ENCODE data around the gene MET. TPM values are rescaled to one million over a fixed set of nuclear protein-coding genes. Genes with fewer than 3 reads are reported as not detected.
"Not testable (repeated sequence)": the region's sequence is repeated elsewhere in the genome, so short reads cannot be mapped to it uniquely, and the experiment has no call there.

MET gene
- polyA plus RNA-seq, 2 donors, result 1.2 to 2.1 TPM

DNA sequence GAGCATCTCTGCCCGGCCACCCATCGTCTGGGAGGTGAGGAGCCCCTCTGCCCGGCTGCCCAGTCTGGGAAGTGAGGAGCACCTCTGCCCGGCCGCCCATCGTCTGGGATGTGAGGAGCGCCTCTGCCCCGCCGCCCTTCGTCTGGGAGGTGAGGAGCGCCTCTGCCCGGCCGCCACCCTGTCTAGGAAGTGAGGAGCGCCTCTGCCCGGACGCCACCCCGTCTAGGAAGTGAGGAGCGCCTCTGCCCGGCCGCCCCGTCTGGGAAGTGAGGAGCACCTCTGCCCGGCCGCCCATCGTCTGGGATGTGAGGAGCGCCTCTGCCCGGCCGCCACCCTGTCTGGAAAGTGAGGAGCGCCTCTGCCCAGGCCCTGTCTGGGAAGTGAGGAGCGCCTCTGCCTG, 33.4 kb upstream of the MET start:
- 95 to 97% methylated on average over 29 of the region's 29 CpGs for WGBS, 2 donors
- not testable (repeated sequence) for H3K4me3 ChIP-seq (ENCODE audit: low read depth in 1 of 2, low read length in 2 of 2); H3K36me3 ChIP-seq (ENCODE audit: control insufficient read depth in 2 of 2, insufficient read depth in 2 of 2, low read length in 1 of 2); H3K4me1 ChIP-seq (ENCODE audit: control insufficient read depth in 2 of 2, insufficient read depth in 2 of 2, low read length in 1 of 2); H3K9me3 ChIP-seq (ENCODE audit: control insufficient read depth in 2 of 2, insufficient read depth in 1 of 2, low read depth in 1 of 2, low read length in 1 of 2); H3K27me3 ChIP-seq (ENCODE audit: control insufficient read depth in 1 of 2, insufficient read depth in 2 of 2, low read length in 2 of 2); H3K27ac ChIP-seq (ENCODE audit: low read depth in 2 of 2, low read length in 1 of 2)

DNA sequence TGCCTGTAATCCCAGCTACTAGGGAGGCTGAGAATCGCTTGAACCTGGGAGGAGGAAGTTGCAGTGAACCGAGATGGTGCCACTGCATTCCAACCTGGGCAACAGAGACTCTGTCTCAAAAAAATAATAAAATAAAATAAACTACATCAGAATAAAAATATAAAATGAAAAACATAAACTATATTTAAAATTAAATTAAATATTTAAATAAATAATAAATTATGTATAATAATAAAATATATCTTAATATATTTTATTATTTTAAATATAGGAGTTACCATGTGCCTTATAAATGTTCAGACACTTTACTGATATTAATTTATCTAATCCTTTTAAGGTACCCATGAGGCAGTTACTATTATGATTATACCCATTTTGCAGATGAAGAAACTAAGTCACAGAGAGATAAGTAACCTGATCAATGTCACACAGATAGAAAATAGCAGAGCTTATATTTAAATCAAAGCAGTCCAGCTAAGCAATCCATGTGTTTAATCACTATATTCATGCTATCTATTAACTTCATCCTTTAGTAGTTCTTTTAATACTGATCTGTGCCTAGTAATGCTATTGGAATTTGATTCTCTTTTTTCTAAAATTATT, 30.3 kb upstream of the MET start:
- Histone ChIP-seq H3K27me3 (ENCODE audit: control insufficient read depth in 1 of 2, insufficient read depth in 2 of 2, low read length in 2 of 2) (no peaks in the 10 kb centered on the region), H3K4me3 (ENCODE audit: low read depth in 1 of 2, low read length in 2 of 2) (no peak overlapping the region), H3K9me3 (ENCODE audit: control insufficient read depth in 2 of 2, insufficient read depth in 1 of 2, low read depth in 1 of 2, low read length in 1 of 2) (no peaks in the 10 kb centered on the region), H3K4me1 (ENCODE audit: control insufficient read depth in 2 of 2, insufficient read depth in 2 of 2, low read length in 1 of 2) (no peaks in the 10 kb centered on the region), H3K36me3 (ENCODE audit: control insufficient read depth in 2 of 2, insufficient read depth in 2 of 2, low read length in 1 of 2) (no peaks in the 10 kb centered on the region), H3K27ac (ENCODE audit: low read depth in 2 of 2, low read length in 1 of 2) (no peak overlapping the region)
- WGBS, 2 donors, result 98% methylated on average over 2 of the region's 2 CpGs

DNA sequence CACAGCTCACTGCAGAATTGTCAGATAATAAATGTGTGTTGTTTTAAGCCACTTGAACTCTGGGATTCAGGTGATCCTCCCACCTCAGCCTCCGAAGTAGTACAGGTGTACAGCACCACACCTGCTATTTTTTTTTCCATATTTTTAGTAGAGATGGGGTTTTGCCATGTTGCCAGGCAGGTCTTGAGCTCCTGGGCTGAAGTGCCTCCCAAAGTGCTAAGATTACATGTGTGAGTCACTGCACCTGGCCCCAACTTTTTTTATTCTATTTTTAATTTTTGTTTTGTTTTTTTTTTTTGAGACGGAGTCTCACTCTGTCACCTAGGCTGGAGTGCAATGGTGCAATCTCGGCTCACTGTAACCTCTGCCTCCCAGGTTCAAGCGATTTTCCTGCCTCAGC, 28.8 kb upstream of the MET start:
- H3K4me1 ChIP-seq (ENCODE audit: control insufficient read depth in 2 of 2, insufficient read depth in 2 of 2, low read length in 1 of 2); H3K36me3 ChIP-seq (ENCODE audit: control insufficient read depth in 2 of 2, insufficient read depth in 2 of 2, low read length in 1 of 2); H3K27ac ChIP-seq (ENCODE audit: low read depth in 2 of 2, low read length in 1 of 2); H3K27me3 ChIP-seq (ENCODE audit: control insufficient read depth in 1 of 2, insufficient read depth in 2 of 2, low read length in 2 of 2); H3K4me3 ChIP-seq (ENCODE audit: low read depth in 1 of 2, low read length in 2 of 2); H3K9me3 ChIP-seq (ENCODE audit: control insufficient read depth in 2 of 2, insufficient read depth in 1 of 2, low read depth in 1 of 2, low read length in 1 of 2): not testable (repeated sequence)
- 67 to 83% methylated on average over 4 of the region's 4 CpGs for WGBS, 2 donors

DNA sequence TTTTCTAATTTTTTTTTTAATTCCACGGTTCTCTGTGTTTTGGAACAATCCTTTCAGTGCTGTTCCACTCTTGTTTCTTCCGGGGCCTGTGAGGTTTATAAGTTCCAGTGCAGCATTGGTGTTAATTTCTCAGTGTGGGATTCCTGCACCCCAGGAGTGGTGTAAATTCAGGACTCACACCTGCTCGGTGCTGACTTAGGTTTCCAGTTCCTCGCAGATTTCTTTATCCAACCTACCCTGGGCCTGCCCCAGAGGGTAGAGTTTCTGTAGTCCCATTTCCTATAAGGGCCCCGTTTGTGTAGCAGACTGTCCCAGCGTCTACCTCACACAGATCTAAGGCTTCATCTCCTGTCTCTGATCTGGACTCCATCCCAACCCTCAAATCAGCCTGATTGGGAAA, 27.4 kb upstream of the MET start:
- no peaks in the 10 kb centered on the region for H3K27me3 ChIP-seq (ENCODE audit: control insufficient read depth in 1 of 2, insufficient read depth in 2 of 2, low read length in 2 of 2)
- WGBS, 2 donors, result 83 to 86% methylated on average over 6 of the region's 6 CpGs
- no peak overlapping the region for H3K27ac ChIP-seq (ENCODE audit: low read depth in 2 of 2, low read length in 1 of 2)

DNA sequence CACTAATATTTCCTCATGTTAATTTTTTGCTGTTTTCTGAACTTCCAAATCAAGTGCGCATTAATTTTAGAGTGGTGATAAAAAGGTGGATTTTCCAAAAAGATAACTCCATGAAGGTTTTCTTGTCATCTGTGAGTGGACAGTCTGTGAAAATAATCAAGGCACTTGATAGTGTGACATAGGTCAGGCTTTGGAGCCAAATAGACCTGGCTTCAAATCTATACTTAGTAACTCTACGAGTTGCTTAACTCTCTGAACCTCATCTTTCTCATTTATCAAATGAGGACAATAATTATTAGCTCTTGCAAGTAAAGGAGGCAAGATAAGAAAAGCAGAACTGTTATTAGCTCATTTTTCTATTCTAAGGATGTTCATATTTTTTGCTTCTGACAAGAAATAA, 24.7 kb upstream of the MET start:
- Histone ChIP-seq H3K27ac (ENCODE audit: low read depth in 2 of 2, low read length in 1 of 2) (no peak overlapping the region), H3K4me3 (ENCODE audit: low read depth in 1 of 2, low read length in 2 of 2) (no peak overlapping the region), H3K27me3 (ENCODE audit: control insufficient read depth in 1 of 2, insufficient read depth in 2 of 2, low read length in 2 of 2) (no peaks in the 10 kb centered on the region), H3K36me3 (ENCODE audit: control insufficient read depth in 2 of 2, insufficient read depth in 2 of 2, low read length in 1 of 2) (no peaks in the 10 kb centered on the region), H3K9me3 (ENCODE audit: control insufficient read depth in 2 of 2, insufficient read depth in 1 of 2, low read depth in 1 of 2, low read length in 1 of 2) (no peaks in the 10 kb centered on the region), H3K4me1 (ENCODE audit: control insufficient read depth in 2 of 2, insufficient read depth in 2 of 2, low read length in 1 of 2) (no peaks in the 10 kb centered on the region)
- WGBS, 2 donors, result 80 to 85% methylated on average over 2 of the region's 2 CpGs

More for the DNA sequence above, 27.4 kb upstream of the MET start:
- Histone ChIP-seq H3K4me1 (ENCODE audit: control insufficient read depth in 2 of 2, insufficient read depth in 2 of 2, low read length in 1 of 2) (no peaks in the 10 kb centered on the region), H3K4me3 (ENCODE audit: low read depth in 1 of 2, low read length in 2 of 2) (no peak overlapping the region), H3K36me3 (ENCODE audit: control insufficient read depth in 2 of 2, insufficient read depth in 2 of 2, low read length in 1 of 2) (no peaks in the 10 kb centered on the region), H3K9me3 (ENCODE audit: control insufficient read depth in 2 of 2, insufficient read depth in 1 of 2, low read depth in 1 of 2, low read length in 1 of 2) (no peaks in the 10 kb centered on the region)

DNA sequence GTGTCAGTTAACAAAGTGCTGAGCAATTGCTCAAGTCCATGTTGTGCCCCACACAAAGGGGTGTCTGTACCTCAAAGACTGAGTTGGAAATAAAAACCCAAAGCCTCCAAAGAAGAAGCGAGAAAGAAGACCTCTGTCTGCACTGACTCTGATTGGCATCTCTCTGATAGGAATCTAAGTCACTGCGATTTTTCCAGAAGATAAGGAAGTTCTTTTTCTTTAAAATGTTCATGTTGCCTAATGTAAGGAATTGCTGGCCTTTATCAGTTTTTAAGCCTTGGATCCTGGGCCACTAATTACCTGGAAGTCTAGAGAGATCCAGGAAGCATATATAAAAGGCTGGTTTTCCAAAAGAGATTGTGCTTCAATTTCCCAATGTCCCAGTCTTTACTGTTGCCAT, 24.1 kb upstream of the MET start:
- no peaks in the 10 kb centered on the region for H3K36me3 ChIP-seq (ENCODE audit: control insufficient read depth in 2 of 2, insufficient read depth in 2 of 2, low read length in 1 of 2)
- no peak overlapping the region for H3K4me3 ChIP-seq (ENCODE audit: low read depth in 1 of 2, low read length in 2 of 2)
- 83 to 86% methylated on average over 2 of the region's 2 CpGs for WGBS, 2 donors
- no peaks in the 10 kb centered on the region for H3K9me3 ChIP-seq (ENCODE audit: control insufficient read depth in 2 of 2, insufficient read depth in 1 of 2, low read depth in 1 of 2, low read length in 1 of 2)
- no peaks in the 10 kb centered on the region for H3K4me1 ChIP-seq (ENCODE audit: control insufficient read depth in 2 of 2, insufficient read depth in 2 of 2, low read length in 1 of 2)
- H3K27ac ChIP-seq (ENCODE audit: low read depth in 2 of 2, low read length in 1 of 2), result no peak overlapping the region
- H3K27me3 ChIP-seq (ENCODE audit: control insufficient read depth in 1 of 2, insufficient read depth in 2 of 2, low read length in 2 of 2), result no peaks in the 10 kb centered on the region

DNA sequence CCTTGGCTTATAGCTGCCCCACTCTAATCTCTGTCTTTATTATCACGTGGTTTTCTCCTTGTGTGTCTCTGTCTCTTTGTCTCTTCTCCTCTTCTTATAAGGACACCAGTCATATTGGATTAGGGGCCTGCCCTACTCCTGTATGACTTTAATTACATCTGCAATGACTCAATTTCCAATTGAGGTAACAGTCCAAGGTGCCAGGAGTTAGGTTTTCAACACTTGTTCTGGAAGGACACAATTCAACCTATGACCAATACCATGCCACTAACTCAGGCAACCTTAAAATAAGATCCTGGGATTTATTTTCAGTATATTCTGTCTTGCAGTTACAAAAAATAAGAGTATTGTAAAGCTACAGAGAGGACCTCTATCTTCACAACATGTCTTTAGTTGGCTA, 21.6 kb upstream of the MET start:
- Histone ChIP-seq H3K27ac (ENCODE audit: low read depth in 2 of 2, low read length in 1 of 2) (no peak overlapping the region), H3K4me3 (ENCODE audit: low read depth in 1 of 2, low read length in 2 of 2) (no peak overlapping the region), H3K36me3 (ENCODE audit: control insufficient read depth in 2 of 2, insufficient read depth in 2 of 2, low read length in 1 of 2) (no peaks in the 10 kb centered on the region), H3K9me3 (ENCODE audit: control insufficient read depth in 2 of 2, insufficient read depth in 1 of 2, low read depth in 1 of 2, low read length in 1 of 2) (no peaks in the 10 kb centered on the region), H3K27me3 (ENCODE audit: control insufficient read depth in 1 of 2, insufficient read depth in 2 of 2, low read length in 2 of 2) (no peaks in the 10 kb centered on the region), H3K4me1 (ENCODE audit: control insufficient read depth in 2 of 2, insufficient read depth in 2 of 2, low read length in 1 of 2) (no peaks in the 10 kb centered on the region)
- WGBS, 2 donors, result 80 to 81% methylated on average over 1 of the region's 1 CpG

DNA sequence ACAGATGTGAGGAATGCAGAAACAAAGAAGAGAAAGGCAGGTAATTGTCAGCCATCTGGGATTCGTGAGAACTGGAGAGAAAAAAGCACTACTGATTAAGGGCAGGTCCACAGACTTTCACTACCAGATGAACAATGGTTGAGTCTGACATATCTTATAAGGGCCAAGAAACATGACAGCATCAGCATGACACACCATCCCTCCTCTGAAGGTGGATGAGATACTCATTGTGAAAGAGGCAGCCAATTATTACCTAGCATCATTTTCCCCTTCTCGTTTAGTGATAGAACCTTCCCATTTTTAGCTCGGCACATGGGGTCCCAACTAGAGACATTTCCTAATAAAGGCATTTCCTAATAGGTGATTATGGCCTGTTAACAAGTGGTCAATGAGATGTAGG, 19.2 kb upstream of the MET start:
- Histone ChIP-seq H3K9me3 (ENCODE audit: control insufficient read depth in 2 of 2, insufficient read depth in 1 of 2, low read depth in 1 of 2, low read length in 1 of 2) (no peaks in the 10 kb centered on the region), H3K36me3 (ENCODE audit: control insufficient read depth in 2 of 2, insufficient read depth in 2 of 2, low read length in 1 of 2) (no peaks in the 10 kb centered on the region), H3K4me1 (ENCODE audit: control insufficient read depth in 2 of 2, insufficient read depth in 2 of 2, low read length in 1 of 2) (no peaks in the 10 kb centered on the region), H3K27ac (ENCODE audit: low read depth in 2 of 2, low read length in 1 of 2) (peak overlapping the region in 1 of 2 donors; percentile 48), H3K4me3 (ENCODE audit: low read depth in 1 of 2, low read length in 2 of 2) (no peak overlapping the region), H3K27me3 (ENCODE audit: control insufficient read depth in 1 of 2, insufficient read depth in 2 of 2, low read length in 2 of 2) (no peaks in the 10 kb centered on the region)
- WGBS, 2 donors, result 72 to 73% methylated on average over 3 of the region's 3 CpGs

DNA sequence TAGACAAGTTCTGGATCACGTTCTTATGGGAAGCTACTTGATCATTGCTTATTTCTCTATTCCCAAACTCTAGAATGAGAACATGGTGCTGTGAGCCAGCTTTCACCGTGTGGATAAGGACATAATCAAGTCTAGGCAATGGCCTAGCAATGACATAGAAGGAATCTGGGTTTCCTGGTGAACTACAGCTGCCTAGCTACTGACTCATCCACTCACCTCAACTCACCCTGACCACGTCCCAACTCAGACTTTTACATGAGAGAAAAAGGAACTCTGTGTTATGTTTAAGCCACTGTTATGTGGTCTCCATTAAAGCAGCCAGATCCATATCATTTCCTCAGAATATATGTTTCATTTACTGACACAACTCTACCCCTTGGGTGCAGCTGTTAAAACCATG, 18.8 kb upstream of the MET start:
- no peaks in the 10 kb centered on the region for H3K27me3 ChIP-seq (ENCODE audit: control insufficient read depth in 1 of 2, insufficient read depth in 2 of 2, low read length in 2 of 2)
- no peaks in the 10 kb centered on the region for H3K36me3 ChIP-seq (ENCODE audit: control insufficient read depth in 2 of 2, insufficient read depth in 2 of 2, low read length in 1 of 2)
- no peak overlapping the region for H3K4me3 ChIP-seq (ENCODE audit: low read depth in 1 of 2, low read length in 2 of 2)
- H3K9me3 ChIP-seq (ENCODE audit: control insufficient read depth in 2 of 2, insufficient read depth in 1 of 2, low read depth in 1 of 2, low read length in 1 of 2), result no peaks in the 10 kb centered on the region
- no peaks in the 10 kb centered on the region for H3K4me1 ChIP-seq (ENCODE audit: control insufficient read depth in 2 of 2, insufficient read depth in 2 of 2, low read length in 1 of 2)
- H3K27ac ChIP-seq (ENCODE audit: low read depth in 2 of 2, low read length in 1 of 2), result no peak overlapping the region
- 45 to 46% methylated on average over 3 of the region's 3 CpGs for WGBS, 2 donors

DNA sequence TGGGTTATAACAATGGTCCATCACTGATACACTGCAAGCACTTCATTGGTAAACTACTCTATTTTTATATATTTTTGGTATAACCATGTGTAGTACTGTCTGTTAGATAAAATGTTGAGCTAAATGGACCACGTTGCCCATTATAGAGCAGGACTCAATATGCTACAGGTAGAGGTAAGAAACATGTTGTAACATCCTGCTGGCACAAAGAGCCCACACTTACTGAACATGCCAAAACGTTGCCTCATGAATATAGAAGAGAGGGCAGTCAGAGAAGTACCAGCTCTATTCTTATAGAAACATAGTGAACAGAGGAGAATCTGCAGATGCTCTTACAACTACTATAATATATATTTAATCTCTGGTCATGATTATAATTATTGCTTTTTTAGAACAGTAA, 18.4 kb upstream of the MET start:
- Histone ChIP-seq H3K4me1 (ENCODE audit: control insufficient read depth in 2 of 2, insufficient read depth in 2 of 2, low read length in 1 of 2) (no peaks in the 10 kb centered on the region), H3K27ac (ENCODE audit: low read depth in 2 of 2, low read length in 1 of 2) (no peak overlapping the region), H3K36me3 (ENCODE audit: control insufficient read depth in 2 of 2, insufficient read depth in 2 of 2, low read length in 1 of 2) (no peaks in the 10 kb centered on the region), H3K4me3 (ENCODE audit: low read depth in 1 of 2, low read length in 2 of 2) (no peak overlapping the region), H3K27me3 (ENCODE audit: control insufficient read depth in 1 of 2, insufficient read depth in 2 of 2, low read length in 2 of 2) (no peaks in the 10 kb centered on the region), H3K9me3 (ENCODE audit: control insufficient read depth in 2 of 2, insufficient read depth in 1 of 2, low read depth in 1 of 2, low read length in 1 of 2) (no peaks in the 10 kb centered on the region)
- 41 to 53% methylated on average over 2 of the region's 2 CpGs for WGBS, 2 donors
